NCI-H2107 (cell line): ENCODE data around the gene FGFBP2.

Experiments used
- DNase-seq: peaks from one replicate; lab custom pipeline; 2025; lab: John Stamatoyannopoulos, UW

Gene FGFBP2, protein sequence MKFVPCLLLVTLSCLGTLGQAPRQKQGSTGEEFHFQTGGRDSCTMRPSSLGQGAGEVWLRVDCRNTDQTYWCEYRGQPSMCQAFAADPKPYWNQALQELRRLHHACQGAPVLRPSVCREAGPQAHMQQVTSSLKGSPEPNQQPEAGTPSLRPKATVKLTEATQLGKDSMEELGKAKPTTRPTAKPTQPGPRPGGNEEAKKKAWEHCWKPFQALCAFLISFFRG

DNA sequence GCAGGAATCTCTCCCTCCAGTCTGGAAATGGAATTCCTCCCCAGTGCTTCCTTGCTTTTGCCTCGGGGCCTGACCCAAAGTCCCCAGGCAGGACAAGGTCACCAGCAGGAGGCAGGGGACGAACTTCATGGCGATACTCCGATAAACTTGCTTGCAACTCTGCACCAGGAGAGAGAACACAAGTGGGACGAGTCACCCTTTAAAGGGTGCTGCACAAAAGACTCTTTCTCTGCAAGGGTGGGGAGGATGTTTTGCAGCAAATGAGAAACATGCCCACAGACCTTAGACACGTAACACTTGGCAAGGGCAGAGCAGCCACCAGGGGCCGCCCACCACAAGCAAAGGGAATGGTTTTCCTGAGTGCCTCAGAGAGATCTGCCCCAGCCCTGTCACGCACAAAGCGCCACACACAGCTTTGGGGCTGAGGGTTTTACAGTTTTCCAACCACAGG is at the start of gene FGFBP2:
Gene FGFBP2, minus strand, starts transcription at position 175 of the 451 bp plus-strand sequence. Its CDS starts 46 bp downstream, at position 129.
- DNase-seq, result peak; percentile 12

DNA sequence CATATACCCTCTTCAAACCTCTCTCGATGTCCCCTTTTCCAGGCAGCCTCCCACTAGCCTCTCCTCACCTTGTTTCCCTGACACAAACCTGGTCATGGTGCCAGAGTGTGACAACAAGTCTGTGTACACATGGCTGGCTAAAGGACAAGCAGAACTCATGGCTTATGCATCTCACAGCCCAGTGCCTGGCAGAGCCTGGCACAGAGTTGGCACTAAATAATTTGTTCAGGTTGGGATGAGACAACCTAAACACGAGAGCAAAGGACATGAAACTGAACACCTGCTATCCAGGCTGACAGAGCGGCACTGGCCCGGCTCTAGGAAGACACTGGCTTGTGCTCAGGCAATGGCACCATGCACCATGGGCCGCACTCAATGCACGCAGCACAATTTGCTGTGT is 48.2 kb upstream of the FGFBP2 start:
- DNase-seq, result no peak

DNA sequence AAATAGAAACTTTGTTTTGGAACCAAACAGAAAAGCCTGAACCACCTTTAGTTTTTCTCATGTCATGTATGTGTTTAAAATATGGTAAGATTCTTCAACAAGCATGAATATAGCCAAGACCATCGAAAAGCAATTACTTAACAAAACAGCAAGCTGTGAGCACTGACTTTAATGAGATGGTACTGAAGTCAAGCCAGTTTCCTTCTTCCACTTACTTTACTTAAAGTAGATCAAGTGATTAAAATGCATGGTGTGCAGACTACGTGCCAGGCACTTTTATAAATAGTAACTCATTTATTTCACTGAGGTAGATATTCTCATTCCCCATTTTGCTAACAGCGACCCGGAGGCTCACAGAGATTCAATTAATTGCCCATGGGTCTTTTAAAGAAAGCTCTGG is 46.2 kb upstream of the FGFBP2 start:
- no peak for DNase-seq

DNA sequence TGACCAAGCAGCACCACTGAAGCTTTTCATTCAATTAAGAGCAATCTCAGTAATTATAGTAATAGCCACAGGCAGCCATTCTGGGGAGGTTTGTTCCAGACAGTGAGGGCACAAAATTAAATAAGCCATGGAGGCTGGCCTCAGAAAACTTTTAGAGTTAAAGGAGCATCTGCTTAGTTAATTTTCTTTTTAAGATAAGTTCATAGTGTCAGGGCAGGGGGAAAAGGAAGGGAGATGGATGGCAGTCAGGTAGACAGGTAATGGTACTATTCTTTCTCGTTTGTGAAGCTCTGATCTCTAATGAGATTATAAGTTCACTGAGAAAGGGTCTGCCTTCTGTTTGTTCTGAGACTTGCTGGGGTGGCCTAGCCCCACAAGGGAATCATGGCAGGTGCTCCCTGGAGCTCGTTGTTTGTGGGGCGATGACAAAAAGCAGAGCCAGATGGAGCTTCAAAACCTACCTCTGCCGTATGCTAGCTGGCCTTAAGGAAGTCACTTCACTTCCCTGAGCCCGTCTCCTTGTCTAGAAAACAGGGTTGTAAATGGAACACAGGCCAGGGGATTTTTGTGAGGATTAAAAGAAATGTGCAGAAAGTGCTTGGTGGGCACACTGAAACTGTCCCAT is 44.6 kb upstream of the FGFBP2 start:
- DNase-seq, result no peak

DNA sequence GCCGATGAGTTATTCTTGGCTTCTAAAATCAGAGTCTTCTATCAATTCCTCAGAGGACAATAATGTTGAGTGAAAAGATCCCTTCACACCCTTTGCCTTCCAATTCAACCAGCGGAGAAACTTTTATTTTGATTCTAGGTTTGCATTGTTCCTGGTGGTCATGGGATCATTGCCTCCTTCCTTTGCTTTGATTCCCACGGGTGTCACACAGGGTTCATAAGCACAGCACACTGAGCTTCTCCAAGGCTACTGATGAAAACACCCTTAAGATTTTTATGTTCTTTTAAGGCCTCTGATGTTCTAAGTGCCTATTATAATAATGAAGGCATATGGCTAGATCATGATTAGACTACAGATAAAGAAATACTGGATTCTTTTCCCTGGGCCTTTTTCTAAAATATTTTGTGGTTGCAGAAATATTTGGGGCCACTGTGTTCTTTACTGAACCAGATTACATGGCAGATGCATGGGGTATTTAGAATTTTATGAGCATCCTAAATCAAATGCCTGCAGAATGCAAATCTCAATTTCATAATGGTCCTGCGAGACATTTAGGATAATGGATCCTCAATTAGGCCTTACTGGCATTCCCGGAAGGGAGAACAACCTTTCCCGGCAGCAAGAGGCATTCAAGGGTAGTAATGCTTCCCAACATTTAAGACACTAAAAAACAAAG is 43.9 kb upstream of the FGFBP2 start:
- DNase-seq, result no peak

DNA sequence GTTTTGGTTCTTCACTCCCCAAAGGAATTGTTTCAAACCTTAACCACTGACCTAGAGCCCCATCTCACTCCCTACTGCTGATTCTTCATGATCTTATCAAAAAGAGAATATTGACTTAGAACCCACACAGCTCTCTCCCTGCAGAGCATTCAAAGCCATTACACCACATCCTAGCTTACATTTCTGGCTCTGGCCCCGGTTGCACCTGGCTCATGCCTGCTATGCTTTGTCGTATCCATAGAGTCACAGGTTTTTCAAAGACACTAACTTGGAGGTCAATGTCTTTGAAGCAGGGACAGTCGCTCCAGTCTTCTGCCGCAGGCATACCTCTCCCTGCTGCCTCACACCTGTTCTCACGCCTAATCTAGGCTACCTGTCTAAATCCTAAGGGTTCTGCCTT is 42.7 kb upstream of the FGFBP2 start:
- no peak for DNase-seq

DNA sequence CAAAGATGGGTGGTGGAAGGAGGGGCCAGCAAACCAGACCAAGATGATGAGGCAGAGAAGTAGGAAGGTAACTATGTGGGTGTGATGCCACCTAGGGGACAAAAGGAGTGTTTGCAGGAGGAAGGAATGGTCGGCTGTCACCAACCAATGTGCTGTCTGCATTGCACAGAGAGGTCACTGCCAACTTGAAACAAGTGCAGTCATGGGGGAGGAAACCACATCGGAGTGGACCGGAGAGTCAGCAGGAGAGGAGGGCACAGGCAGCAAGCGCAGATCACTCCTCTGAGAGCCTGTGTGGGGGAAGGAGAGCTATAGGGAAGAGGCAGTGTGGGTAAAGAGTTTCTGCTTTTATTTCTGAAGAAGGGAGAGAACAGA is 38.5 kb upstream of the FGFBP2 start:
- no peak for DNase-seq

DNA sequence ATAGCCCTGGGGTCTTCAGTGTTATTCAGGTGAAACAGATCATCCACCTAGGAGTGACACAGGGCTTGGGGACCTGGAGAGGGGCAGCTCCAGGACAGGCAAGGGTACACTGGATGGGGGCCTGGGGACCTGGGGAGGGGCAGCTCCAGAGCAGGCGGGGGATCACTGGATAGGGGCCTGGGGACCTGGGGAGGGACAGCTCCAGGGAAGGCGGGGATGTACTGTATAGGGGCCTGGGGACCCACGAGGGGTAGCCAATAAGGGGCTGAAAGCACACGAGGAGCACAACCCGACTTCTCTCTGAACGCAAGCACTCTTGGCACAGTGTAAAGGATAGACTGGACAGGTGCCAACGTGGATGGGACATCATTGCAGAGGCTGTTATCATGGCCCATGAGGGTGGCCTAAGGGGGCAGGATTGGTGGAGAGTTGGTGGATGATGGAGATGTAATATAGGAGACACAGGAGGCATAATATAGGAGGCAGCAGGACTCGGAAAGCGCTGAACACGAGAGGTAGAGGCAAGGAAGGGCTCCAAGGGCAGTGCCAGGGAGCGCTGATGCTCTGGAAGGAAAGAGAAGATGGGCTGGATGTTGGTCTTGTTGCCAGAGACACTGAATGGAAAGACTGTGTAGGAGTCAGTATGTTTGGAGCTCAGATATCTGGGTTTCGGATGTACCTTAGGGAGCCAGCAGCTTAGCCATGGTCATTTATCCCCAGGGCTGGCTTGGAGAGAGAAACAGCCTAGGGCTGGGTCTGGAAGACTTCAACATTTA is 37.9 kb upstream of the FGFBP2 start:
- DNase-seq, result no peak

DNA sequence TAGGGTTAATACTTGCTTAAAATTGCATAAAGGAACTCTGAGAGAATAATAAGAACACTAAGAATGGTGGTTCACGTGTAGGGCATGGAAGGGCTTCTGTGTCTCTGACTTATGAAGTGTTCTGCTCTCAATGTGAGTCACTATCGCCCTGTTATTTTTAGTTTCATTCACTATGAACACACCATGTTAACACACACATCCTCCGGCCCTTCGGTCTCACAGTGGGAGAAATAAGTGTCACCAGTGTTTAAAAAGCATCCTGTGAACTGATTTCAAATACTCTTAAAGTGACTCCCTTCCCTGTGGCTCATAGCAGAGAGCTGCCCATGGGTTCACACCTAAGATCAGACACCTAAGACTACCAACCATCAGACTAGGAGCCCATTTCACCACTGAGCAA is 33.8 kb upstream of the FGFBP2 start:
- DNase-seq, result no peak

DNA sequence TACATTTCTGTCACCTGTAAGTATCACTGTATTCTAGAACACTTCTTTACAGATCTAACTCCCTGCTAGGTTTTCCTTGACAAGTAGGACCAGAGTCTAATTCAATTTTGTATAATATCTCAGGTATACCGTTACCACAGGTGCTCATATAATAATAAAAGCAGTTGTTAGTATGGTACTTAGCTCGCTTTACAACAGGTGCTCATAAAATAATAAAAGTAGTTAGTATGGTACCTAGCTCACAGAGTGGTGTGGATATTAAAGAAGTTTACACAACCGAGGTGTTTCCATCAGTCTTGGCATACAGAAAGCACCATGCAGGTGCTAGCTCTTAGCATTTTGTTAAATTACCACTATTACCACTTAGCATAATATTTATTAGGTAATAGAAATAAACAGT is 32.9 kb upstream of the FGFBP2 start:
- no peak for DNase-seq

DNA sequence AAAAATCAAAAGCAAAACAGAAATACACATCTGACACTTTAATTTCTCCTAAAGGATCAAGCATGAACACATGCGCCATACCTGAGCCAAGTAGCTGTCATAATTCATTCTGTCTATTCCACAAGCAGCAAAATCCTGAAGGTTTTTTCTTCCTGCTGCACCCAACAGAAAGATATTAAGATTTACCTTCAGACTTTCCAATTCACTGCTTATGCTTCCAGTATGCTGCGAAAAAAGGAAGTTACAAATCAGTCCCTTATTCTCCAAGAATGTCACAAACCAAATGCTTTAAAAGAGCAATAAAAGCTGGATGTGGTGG is 29.2 kb upstream of the FGFBP2 start:
- DNase-seq, result no peak

DNA sequence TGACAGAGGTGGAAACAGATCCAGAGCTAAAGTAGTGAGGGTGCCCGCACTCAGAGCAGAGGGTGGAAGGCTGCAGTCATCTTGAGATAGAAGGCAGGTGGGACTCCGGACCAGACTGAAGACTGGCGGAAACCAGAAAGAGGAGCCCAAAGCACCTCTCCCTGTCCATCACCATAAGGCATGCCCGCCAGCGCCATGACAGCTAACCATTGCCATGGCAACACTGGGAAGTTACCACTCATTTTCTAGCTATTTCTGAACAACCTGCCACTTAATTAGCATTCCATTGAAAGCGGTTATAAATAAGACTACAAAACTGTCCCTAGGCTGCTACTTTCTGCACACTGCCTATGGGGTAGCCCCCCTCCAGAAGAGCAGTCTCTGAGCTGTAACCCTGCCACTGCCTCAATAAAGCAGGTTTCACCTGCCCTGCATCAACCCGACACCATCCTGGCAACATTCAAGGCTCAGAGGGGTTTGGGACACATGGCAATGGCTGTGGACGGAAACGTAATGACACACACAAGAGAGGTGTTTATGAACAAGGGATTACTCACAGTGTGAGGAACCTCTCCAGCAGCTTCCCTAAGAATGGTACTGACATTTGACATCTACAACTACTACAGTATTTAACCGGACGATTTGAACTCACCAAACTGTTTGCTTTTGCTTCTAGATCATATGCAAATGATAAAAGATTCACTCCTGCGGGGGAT is 27.8 kb upstream of the FGFBP2 start:
- no peak for DNase-seq

DNA sequence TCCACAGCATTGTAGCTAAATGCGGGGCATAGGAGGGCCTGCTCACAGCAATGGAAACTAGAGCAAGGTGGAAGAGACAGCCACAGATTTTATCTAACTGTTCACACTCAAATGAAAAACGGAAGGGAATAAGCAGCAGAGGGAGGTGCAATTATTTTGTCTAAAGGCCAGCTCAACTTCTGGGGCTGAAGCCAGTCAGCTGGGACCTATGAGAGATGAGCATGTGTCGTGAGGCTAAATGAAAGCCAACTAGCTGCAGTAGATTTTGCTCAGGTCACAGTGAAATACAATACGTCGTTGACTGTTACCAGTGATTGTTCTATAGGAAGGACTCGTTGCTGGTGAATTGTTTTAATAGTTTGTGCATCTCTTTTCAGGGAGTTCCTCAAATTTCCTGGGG is 26.4 kb upstream of the FGFBP2 start:
- DNase-seq, result no peak

DNA sequence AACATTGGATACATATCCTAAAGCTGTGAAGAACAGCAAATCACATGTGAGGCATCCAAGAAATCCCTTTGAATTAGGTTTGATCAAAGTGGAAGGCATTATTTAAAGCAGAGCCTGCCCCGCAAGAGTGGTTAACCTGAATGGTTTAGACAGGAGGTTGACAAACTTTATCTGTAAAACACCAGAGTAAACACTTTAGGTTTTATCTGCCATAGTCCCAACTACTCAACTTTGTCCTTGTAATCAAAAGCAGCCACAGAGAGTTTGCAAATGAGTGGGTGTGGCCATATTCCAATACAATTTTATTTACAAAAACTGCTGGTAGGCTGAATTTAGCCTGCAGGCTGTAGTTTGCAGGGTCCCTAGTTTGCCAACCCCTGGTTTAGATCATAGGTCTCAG is 25.2 kb upstream of the FGFBP2 start:
- DNase-seq, result no peak

DNA sequence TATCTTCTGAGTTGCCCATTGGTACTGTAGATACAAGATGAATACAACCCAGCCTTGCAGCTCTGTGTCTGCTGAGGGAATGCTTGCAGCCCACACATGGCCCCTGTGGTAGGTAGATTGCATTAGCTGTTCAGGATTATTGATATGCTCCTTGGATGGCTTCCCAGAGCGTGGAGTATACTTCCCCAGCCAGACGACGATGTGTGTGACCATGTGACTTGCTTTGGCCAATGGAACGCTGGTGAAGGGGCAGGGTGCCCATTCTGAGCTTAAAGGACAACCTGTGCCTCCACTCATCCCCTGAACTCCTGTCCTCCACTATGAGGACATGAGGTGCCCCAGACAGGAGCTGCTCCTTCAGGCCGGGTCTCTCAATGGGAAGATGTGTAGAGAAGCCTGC is 23.9 kb upstream of the FGFBP2 start:
- DNase-seq, result no peak

DNA sequence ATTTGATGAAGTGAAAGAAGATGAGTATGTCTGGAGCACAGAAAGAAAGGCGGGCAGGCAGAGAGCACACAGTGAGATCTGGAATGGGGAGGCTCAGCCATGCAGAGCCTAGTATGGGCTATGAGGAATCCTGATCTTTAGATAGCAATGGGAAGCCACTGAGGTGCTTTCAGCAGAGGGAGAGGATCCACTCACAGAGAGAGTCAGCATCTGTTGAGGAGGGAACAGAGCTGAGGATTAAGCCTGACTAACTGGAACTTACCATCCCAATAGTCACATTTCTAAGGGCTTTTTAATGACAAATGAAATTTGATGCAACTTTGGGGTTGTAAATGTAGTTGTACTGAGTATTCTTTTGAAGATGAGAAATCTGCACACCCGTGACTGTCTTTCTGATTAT is 20.6 kb upstream of the FGFBP2 start:
- DNase-seq, result no peak

DNA sequence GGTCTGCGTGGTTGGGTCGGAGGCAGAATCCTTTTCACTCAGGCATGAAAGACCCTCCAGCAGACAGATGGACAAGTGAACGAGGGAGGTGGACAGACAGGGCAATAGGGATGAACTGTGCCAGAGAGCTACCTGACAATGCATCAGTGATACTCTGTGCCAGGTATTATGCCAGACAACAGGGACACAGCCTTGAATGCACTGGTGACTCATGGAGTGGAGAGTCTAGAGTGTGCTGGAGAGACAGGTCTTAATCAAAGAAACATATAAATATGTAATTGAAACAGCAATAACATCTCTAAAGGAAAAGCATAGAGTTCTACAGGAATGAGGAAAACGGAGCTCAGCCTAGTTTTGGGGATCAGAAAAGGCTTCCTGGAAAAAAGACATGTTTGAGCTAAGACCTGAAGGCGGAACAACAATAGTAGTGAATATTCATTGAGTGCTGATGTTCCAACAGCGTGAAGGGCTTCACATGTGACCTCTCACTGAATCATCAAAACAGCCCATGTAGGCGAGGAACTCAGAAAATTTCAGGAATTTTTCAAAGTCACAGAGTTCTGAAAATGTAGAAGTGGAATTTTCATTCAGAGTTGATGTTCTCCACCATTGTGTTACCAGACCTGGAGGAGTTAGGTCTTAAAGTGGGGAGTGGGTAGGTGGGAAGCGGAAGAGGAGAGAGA is 20.0 kb upstream of the FGFBP2 start:
- DNase-seq, result no peak

DNA sequence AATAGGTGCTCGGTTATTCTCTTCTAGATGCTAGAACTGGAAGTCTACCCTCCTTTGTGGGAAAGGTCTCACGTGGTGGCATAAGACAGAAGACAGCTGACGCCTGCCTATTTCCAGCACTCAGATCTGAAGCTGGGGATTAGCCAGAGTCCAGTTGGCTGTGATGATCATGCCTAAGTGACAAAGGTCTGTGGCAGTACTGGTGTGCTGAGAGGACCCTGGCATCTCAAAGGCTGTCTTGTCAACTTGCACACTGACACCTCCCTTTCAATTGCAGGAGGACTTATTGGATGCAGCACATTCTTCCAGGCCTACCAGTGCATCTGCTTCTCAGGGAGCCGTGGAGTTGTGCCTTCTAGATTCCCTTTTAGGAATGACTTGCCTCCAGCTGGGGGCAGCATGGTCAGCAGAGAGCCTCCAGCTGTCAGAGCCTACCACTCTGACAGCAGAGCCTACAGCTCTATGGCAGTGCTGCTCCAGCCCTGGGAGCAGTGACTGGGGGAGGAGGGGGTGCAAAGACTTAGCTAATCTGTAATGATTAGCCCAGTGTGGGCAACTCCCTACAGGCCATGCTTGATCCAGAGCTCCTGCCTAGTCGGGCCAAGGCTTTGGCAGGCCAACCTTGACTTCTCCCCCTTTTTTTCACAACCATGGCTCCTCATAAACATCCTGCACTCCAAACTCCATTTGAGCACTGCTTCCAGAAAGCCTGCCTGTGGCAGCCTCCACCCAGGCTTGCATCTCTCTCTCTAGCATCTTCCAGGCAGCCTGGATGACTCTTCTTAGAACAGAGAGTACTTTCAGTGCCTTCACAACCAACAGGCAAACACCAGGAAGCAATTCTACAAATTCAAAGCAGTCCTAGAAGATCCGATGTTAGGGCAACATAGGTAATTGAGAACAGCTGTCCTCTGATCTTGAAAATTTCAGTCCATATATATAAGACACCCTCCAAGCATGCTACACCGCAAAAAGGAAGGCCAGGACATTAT is 13.8 kb upstream of the FGFBP2 start:
- DNase-seq, result no peak

DNA sequence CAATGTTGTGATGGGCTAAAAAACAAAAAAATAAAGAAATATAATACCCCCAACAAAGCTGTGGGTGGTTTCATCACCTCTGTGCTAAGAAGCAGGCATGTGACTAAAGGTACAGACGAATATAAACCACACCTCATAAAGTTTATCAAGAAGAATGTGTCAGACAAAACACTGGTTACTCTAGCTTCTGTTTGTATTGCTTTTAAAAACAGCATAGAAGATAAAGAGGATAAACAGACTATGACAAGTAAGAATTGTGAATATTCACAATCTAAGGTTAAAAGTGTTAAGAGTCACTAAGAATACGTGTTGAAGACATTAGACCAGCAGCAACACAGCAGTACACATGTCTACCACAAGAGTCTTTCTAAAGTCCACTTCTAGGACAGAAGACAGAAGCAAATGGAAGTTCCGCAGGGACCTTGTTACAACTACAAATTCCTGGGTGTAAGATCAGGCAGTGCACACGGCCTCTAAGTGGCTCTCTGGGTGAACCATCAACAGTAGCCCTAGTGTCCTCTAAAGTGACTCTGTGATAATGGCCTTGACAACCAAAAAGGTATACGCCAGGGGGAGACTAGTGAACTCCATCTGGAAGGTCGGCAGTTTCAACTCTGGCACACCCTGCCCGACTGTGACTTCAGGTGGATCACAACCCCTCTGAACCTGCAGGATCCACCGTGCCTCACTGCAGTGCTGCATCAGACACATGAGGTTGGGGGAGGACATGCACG is 8.3 kb upstream of the FGFBP2 start:
- DNase-seq, result no peak
